Natural killer cell (primary cell): ENCODE data around the gene KRT24. TPM values are rescaled to one million over a fixed set of nuclear protein-coding genes. Genes with fewer than 3 reads are reported as not detected.

ENCODE experiments used
- ATAC-seq, 3 donors: fragments of 150-1000 bp in 2 of 3; fragments of 200-7000 bp in 1 of 3; cut with Tn5 transposase; 1 replicate in 1 of 3; 2 replicates in 2 of 3; pipeline ENCODE4 v1.10.0; 2021; ENCODE audit warnings: mild to moderate bottlenecking in 2 of 3, moderate library complexity in 2 of 3
- DNase-seq, 2 donors: peaks; one replicate each; pipeline versions ENCODE4 v3.0.0 to v3.0.0-alpha.2; 2013 to 2021; ENCODE audit warnings: mixed read lengths in 1 of 2
- H3K27ac ChIP-seq: one replicate; pipeline ENCODE4 v1.5.1; 2013; ENCODE audit warnings: mild to moderate bottlenecking, low read length
- H3K27me3 ChIP-seq: one replicate; pipeline ENCODE4 v1.6.1; 2013; ENCODE audit warnings: low read length; ENCODE audit not compliant: control insufficient read depth, insufficient read depth
- H3K36me3 ChIP-seq: one replicate; pipeline ENCODE4 v1.6.1; 2013; ENCODE audit warnings: low read length; ENCODE audit not compliant: control insufficient read depth, insufficient read depth
- H3K4me1 ChIP-seq: one replicate; pipeline ENCODE4 v1.6.1; 2013; ENCODE audit warnings: low read length; ENCODE audit not compliant: control insufficient read depth, insufficient read depth
- H3K4me3 ChIP-seq: one replicate; pipeline ENCODE4 v1.5.1; 2013; ENCODE audit warnings: low read length
- H3K9me3 ChIP-seq: one replicate; pipeline ENCODE4 v1.6.1; 2013; ENCODE audit warnings: low read length; ENCODE audit not compliant: control insufficient read depth, insufficient read depth
- H3K27ac Mint-ChIP-seq, 2 donors: one replicate each; pipeline ENCODE4 v1.8.0; 2022; ENCODE audit warnings: mild to moderate bottlenecking in 2 of 2, mixed read lengths in 2 of 2, moderate library complexity in 1 of 2
- H3K27me3 Mint-ChIP-seq, 2 donors: one replicate each; pipeline ENCODE4 v1.8.0; 2022; ENCODE audit warnings: low read depth in 2 of 2, mixed read lengths in 2 of 2
- H3K36me3 Mint-ChIP-seq: one replicate; pipeline ENCODE4 v1.8.0; 2022; ENCODE audit warnings: mixed read lengths
- H3K4me1 Mint-ChIP-seq, 2 donors: one replicate each; pipeline ENCODE4 v1.8.0; 2022; ENCODE audit warnings: mixed read lengths in 2 of 2
- H3K4me3 Mint-ChIP-seq: one replicate; pipeline ENCODE4 v1.8.0; 2022; ENCODE audit warnings: mild to moderate bottlenecking, moderate library complexity, mixed read lengths
- H3K9me3 Mint-ChIP-seq, 2 donors: one replicate each; pipeline ENCODE4 v1.8.0; 2022; ENCODE audit warnings: mixed read lengths in 2 of 2
- CTCF ChIP-seq: fragments of 200-600 bp; IDR thresholded peaks from one replicate; pipeline ENCODE4 v1.8.0; 2022; ENCODE audit warnings: antibody characterized with exemption
- WGBS: methylation state at CpG from one replicate; pipeline ENCODE4 v1.1.7; 2013; ENCODE audit warnings: missing lambda C conversion rate; ENCODE audit not compliant: insufficient coverage; 5-methylcytosine and 5-hydroxymethylcytosine counted together
- intact Hi-C: fragments of 100-400 bp; cut with micrococcal nuclease; formaldehyde crosslinking; loops from one replicate; pipeline ENCODE4 v1.14.2; 2022
- total RNA-seq, 4 donors: library from RNA; stranded (reverse); fragments of 120-200 nt in 1 of 4; gene quantifications; one replicate each; pipeline versions ENCODE4 v1.2.3 to v1.2.4, GENCODE V29; 2013 to 2022

KRT24 gene
- total RNA-seq, 3 donors from 2014 or later (not counting 1 experiment from before 2014, with no cell fraction given): not detected

- DNase-seq (no peak), ATAC-seq (no peak)
- no peaks in the 10 kb centered on the region for H3K27me3 ChIP-seq
- peak overlapping the region; percentile 87 for H3K4me3 ChIP-seq
- H3K9me3 ChIP-seq: no peaks in the 10 kb centered on the region
- H3K36me3 ChIP-seq: peaks cover 19% of the 10 kb centered on the region
- Mint-ChIP-seq H3K4me3 (peak overlapping the region; percentile 98), H3K4me1 (peaks cover 31 to 44% of the 10 kb centered on the region in 2 donors), H3K27ac (peak overlapping the region; percentile 99), H3K9me3 (no peaks in the 10 kb centered on the region), H3K27me3 (no peaks in the 10 kb centered on the region), H3K36me3 (peaks cover 9% of the 10 kb centered on the region)
- H3K27ac ChIP-seq: peak overlapping the region; percentile 97
- intact Hi-C loops: loop anchor here (5.0 kb wide), 2 partner anchors 41 to 86 kb away; no protein-coding TSS in a partner anchor
- 8% methylated on average over 28 of the region's 28 CpGs for WGBS
- TF ChIP-seq CTCF: no peak
- H3K4me1 ChIP-seq: peaks cover 19% of the 10 kb centered on the region
Observed at GRCh38 chr17:40648384-40648968, 55.1 kb downstream of the KRT24 start.

Other genes starting within 250 kb of the KRT24 start
- gene TNS4, start 202.1 kb downstream of the KRT24 start, total RNA-seq: 1 to 10 TPM in 1 of 3 donors, under 1 TPM in 2; 0.65 to 1.8 (median 0.94) TPM
- gene CCR7, start 138.3 kb downstream of the KRT24 start, total RNA-seq: 1 to 10 TPM; 3.2 to 8.0 (median 6.6) TPM
- 100 to 1,000 TPM in 2 of 3 donors, 10 to 100 TPM in 1; 87.8 to 102 (median 101) TPM for gene SMARCE1, start 55.9 kb downstream of the KRT24 start, total RNA-seq
- gene KRT222, start 38.6 kb downstream of the KRT24 start, total RNA-seq: not detected
- gene KRT25, start 51.6 kb upstream of the KRT24 start, total RNA-seq: not detected
- gene KRT26, start 68.4 kb upstream of the KRT24 start, total RNA-seq: not detected
- not detected for gene KRT27, start 78.8 kb upstream of the KRT24 start, total RNA-seq
- not detected for gene KRT28, start 96.2 kb upstream of the KRT24 start, total RNA-seq
- gene KRT10, start 118.9 kb upstream of the KRT24 start, total RNA-seq: 10 to 100 TPM; 23.6 to 35.9 (median 25.5) TPM
- not detected for gene KRT12, start 163.5 kb upstream of the KRT24 start, total RNA-seq
- gene KRT20, start 181.5 kb upstream of the KRT24 start, total RNA-seq: not detected
- under 1 TPM in 1 of 3 donors, not detected in 2; 0.83 TPM for gene KRT23, start 233.9 kb upstream of the KRT24 start, total RNA-seq